Stimulated activated CD8-positive, alpha-beta memory T cell treated with anti-CD3 and anti-CD28 coated beads, Interleukin-7, amount 100 ng/mL, for 4 hours (primary cell): Measurements from ENCODE around the gene SPPL2C.

Experiments
- DNase-seq, 2 donors: peaks; one replicate each; pipeline ENCODE4 v3.0.0-alpha.2; 2020; ENCODE audit warnings: low read depth in 2 of 2

The SPPL2C gene, protein sequence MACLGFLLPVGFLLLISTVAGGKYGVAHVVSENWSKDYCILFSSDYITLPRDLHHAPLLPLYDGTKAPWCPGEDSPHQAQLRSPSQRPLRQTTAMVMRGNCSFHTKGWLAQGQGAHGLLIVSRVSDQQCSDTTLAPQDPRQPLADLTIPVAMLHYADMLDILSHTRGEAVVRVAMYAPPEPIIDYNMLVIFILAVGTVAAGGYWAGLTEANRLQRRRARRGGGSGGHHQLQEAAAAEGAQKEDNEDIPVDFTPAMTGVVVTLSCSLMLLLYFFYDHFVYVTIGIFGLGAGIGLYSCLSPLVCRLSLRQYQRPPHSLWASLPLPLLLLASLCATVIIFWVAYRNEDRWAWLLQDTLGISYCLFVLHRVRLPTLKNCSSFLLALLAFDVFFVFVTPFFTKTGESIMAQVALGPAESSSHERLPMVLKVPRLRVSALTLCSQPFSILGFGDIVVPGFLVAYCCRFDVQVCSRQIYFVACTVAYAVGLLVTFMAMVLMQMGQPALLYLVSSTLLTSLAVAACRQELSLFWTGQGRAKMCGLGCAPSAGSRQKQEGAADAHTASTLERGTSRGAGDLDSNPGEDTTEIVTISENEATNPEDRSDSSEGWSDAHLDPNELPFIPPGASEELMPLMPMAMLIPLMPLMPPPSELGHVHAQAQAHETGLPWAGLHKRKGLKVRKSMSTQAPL

DNA sequence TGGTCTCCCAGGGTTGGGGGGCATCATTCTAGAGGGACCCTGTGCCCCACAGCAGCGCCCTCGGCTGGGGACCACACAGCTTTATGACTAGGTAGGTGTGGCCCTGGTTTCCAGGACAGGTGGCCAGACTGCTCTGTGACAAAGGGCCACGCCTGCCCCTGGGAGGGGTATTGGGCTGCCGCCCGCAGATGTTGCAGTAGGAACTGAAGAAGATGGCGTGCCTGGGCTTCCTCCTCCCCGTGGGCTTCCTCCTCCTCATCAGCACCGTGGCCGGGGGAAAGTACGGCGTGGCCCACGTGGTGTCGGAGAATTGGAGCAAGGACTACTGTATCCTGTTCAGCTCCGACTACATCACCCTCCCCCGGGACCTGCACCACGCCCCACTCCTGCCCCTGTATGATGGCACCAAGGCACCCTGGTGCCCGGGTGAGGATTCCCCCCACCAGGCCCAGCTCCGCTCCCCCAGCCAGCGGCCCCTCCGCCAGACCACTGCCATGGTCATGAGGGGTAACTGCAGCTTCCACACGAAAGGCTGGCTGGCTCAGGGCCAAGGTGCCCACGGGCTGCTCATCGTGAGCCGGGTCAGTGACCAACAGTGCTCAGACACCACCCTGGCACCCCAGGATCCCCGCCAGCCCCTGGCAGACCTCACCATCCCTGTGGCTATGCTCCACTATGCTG is at the start of gene SPPL2C:
Gene SPPL2C (plus strand): TSS at position 187 of the 681 bp plus-strand sequence. CDS start 26 bp downstream, at position 213.
- no peak for DNase-seq

DNA sequence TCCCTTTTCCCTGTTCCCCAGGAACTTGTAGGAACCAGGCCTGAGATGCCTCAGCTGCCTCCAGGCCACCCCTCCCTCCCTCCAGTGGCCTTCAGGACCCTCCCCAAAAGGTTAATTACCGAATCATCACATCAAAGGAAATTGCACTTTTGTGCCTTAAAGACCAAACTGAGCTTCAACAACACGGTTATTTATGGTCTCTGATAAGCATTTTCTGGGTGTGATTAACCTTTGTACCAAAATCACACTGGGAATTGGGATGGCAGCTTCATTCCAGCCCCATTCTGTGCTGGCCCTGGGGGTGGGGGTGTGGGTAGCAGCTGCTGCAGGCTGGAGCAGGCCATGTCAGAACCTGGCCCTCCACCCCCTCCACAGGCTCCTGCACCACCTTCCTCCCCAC is 43.9 kb upstream of the SPPL2C start:
- DNase-seq = no peak

DNA sequence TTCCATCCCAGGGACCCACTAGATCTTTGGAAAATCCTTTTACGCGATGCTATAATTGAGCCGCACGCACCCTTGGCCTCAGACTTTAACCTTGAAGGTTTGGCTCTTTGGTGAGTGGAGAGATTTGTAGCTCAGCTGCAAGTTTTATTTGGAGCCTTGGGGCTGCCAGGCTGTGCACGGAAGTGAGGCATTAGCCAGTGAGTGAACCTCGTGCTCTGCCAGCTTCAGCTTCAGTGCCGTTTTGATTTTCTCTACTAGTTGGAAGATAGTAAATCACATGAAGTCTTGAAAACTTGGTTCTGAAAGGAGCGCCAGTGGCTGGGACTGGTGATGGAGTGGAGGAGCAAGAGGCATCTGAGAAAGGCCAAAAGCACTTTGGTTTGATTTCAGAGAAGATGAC is 43.3 kb upstream of the SPPL2C start:
- DNase-seq = no peak

DNA sequence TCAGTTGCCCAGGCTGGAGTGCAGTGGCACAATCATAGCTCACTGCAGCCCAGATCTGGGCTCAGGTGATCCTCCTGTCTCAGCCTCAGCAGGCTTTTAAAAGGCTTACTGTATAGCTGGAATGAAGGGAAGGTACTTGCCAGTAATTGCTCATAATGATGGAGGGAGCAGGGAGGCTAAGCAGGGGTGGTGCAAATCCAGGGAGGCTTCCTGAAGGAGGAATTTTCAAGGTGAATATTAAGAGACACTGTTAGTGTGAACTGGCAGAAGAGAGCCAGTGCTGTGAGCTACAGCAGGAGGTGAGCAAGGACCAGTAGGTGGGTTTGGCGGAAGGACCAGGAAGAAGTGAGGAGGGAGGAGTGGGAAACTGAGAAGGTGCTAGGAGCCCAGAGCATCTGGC is 35.8 kb upstream of the SPPL2C start:
- no peak for DNase-seq

DNA sequence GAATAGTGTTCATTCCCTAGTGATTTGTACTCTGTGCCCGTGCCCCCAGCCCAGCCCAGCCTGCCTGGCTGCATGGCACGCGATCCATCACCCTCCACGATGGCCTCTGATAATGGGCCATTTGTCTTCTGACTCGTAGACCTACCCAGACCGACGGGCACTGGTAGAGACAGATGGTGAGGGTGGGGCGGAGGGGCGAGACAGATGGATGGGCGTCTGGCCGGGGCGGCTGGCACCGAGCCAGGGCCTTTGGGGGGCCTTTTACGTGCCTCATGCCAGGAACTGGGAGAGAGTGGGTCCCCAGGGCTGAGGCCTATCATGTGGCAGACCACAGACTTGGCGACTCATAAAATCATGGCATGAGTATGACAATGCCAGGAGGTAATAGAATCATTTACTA is 35.2 kb upstream of the SPPL2C start:
- no peak for DNase-seq

DNA sequence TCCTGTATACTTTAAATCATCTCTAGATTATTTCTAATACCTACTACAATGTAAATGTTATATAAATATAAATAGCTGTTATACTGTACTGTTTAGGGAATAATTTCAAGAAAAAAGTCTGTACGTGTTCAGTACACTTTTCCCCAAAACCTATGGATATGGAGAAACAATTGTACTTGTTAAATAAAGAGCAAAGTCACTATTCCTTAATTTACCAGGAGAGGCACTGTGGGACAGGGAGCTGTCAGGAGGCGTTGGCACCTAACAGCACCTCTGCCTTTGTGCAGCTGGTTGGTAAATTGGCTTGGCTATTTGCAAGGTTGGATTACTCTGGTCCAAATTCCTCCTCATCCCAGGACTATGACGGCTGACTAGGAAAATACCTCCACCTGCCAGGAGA is 32.6 kb upstream of the SPPL2C start:
- DNase-seq = no peak

DNA sequence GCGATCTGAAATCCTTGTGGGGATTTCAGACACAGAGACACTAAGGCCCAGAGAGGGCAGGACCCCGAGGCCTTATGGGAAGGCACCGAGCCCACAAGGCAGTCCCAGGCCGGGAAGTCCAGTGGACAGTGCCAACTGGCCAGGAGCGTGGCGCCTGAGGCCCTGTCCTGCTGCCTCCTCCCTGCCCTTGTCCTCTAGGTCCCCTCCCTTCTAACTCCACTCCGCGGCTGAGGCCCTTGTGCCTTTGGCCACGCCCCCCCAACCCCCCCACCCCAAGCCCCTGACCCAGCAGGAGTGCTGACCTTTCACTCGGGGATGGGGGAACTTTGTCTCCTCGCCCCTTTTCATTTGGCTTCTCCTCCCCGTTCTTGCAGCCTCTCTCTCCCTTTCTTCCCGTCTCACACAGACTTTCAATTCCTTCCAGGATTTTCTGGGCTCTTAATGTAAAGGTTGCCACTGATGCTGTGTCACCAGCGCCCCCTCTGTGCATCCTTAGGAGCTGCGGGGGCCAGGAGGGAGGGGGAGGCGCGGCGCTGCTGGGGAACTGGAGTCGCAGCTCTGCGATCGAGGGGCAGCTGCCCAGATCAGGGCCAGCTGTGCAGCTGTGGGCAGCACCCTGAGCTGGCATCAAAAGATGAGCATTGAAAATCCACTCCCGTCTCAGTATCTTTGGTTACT is 31.5 kb upstream of the SPPL2C start:
- DNase-seq = no peak

DNA sequence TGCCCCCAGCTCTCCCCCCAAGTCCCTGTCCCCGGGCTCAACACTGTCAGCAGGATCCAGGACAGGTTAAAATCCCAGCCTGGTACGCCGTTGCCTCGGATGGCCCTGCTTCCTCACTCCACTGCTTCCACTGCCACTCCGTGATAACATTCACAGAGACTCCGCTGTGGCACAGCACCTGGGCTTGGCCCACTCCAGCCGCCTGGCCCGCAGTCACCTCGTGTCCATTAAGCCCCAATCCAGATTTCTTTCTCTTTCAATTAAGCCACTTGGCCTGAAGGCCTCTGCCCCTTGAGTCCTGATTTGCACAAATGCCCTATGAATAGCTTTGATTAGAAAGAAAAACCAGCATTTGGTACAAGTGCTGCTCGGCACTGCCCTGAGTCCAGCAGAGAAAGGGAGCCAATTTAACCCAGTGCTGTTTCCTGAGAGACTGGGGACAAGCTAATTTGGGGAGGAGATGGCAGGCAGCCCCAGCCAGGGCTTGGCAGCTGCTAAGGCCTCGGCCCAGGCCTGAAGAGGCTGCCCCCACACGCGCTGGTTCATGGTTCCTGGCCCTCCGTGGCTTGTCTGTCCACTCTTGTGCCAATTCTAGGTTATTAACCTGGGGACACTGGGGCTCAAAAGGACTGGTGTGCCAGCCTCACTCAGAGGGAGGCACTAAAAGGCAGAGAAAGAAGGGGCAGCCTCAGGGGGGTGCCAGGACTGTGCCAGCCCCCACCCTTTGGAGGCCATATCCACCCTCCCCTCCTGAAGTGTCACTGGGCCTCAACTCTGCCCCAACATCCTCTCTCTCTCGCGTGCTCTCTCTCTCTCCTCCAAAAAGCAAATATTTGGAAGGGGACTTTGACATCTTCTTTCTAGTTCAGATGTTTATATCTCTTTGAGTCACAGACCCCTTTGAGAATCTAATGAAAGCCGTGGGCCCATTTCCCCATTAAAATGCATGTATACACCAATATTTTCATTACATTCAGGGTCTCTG is 29.8 kb upstream of the SPPL2C start:
- no peak for DNase-seq

DNA sequence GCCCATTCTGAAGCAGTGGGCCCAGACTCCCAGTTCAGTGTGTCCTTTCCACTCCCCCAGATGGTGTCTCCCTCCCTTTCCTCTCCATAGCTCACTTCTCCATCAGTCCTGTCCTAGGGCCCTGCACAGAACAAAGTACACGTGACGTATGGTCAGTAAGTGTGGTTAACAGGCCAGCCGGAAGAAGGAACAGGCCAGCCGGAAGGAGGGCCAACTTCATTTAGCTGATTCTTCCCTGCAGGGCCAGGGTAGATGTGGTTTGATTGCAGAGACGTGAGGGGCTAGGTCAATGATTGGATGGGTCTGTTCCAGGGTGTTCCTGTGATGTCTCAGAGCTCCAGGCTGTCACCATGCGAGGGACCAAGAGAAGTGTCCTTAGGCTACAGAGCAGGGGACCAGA is 28.9 kb upstream of the SPPL2C start:
- no peak for DNase-seq

DNA sequence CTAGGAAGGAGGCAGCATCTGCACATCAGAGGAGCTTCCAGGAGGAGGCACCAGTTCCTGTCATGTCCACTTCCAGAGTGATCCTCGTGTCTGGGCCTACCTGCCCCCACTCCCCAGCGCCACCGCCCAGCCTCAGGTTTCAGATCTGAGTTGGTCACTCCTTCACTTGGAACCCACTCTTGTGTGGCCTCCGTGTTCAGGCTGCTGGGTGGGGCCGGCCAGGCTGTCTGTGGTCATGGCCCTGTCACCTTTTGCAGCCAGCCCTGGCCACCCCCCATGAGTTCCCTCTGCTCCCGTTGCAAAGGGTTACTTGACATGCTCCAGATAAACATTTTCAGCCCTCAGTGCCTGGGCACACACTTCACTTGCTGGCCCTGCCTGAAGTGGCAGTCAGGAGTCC is 26.6 kb upstream of the SPPL2C start:
- no peak for DNase-seq

DNA sequence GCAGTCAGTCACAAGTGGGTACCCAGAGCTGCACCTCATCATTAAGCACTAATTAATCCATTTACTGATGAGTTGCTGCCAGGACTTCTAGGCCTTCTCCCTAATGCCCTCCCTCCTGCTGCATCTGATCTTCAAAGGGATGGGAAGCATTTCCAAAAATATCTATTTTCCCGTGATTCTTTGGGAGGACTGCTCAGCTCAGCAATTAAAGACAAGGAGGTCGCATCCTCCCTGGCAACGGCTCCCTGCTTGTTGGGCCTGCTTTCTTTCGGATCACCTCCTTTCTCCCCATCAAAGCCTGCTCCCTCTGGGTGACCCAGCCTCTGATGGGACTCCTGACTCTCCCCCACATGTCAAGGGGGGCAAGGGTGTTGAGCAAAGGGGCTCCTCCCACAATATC is 26.0 kb upstream of the SPPL2C start:
- DNase-seq = no peak

DNA sequence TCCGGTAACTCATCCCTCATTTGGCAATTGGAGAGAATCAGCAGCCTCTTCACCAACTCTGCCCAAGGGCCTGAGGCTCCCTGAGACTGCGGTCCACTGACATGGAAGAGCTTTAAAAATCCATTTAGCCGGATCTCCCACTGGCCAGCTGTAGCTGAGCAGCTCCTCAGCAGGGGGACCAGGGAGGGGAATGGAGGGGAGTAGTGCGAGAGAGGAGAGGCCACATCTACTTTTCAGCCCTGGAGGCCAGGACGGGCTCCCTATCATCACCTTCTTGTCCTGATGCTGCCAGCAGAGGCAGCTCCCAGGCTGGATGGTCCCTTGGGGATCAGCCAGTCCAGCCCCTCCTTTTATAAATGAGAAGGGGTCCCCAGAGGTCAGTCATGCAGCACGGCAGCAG is 25.0 kb upstream of the SPPL2C start:
- no peak for DNase-seq

DNA sequence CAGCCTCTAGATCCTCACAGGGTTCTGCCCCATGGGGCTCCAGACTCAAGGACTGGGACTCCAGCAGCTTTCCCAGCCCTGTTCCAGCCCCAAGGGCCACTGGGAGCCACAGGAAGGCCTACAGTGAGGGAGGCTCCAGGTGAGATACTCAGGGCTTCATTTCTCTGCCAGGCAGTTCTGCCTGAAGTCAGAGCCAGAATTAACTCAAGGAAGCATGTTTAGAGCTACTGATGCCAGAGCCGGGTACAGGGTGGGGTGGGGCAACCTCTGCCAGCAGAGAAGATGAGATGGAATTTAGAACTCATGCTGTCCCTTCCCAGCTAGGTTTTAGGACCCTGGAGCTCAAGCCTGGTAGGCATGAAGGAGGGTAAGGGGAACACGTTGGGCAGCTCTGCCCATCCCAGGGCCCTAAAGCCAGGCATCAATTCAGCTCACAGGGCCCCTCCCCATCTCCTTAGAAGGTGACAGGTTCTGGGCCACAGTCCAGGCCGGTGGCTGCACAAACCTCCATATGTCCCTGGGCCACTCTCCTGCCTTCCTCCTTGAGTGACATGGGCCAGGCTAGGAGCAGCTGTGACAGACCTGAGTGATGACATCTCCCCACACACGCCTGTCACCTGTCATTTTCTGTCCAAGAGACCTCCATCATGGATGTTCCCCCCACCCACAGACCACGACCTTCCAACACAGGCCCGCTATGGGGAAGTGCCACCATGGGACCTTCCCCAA is 24.5 kb upstream of the SPPL2C start:
- DNase-seq = no peak

DNA sequence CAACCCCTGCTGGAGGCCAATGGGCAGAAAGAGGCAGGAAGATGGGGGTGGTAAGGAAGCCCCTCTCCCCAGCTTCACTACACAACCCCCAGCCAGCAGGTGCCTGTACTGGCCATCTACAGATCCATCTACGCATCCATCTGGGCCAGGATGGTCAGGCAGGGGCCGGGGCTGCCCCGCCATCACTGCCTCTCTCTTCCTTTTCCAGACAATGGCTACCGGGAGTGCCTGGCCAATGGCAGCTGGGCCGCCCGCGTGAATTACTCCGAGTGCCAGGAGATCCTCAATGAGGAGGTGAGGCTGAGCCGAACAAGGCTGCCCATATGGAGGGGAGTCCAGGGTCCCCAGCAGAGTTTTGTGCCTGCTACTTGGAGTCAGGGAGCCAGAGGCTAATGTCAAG is 23.5 kb upstream of the SPPL2C start:
- DNase-seq = no peak

DNA sequence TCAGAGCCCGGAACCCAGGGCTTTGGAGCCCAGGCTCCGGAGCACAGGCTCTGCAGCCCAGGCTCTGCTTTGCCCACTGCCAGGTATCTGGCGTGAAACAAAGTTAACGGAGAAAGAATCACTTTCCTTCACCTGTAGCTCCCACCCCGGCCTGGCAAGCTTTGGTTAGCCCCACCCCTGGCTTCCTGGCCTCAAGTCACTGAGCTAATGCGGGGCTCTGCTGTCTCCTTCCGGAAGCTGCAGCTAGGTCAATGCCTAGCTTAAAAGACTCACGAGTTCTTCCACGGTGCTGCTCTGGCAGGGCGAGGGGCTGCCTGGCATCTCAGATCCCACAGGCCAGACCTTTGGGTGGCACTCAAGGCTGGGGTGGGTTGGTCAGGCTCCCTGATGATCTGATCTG is 21.1 kb upstream of the SPPL2C start:
- DNase-seq = no peak

DNA sequence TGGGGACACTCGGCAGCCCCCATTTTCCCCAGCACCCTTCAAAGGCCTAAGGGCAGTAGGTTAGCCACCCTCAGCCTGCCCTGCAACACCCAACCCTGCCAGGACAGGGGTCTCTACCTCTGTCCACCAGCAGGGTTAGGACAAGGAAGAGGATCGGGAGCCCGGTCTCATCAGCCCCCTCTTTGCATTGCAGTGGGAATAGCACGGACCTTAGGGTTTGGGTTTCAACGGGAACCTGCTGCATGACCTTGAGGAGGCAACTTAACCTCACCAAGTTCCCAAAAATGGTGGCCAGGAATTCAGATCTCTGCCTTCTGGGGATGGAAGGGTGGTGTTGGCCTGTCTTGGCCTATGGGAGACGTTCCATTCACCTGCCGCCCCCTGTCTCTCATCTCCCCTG is 20.2 kb upstream of the SPPL2C start:
- DNase-seq = no peak

DNA sequence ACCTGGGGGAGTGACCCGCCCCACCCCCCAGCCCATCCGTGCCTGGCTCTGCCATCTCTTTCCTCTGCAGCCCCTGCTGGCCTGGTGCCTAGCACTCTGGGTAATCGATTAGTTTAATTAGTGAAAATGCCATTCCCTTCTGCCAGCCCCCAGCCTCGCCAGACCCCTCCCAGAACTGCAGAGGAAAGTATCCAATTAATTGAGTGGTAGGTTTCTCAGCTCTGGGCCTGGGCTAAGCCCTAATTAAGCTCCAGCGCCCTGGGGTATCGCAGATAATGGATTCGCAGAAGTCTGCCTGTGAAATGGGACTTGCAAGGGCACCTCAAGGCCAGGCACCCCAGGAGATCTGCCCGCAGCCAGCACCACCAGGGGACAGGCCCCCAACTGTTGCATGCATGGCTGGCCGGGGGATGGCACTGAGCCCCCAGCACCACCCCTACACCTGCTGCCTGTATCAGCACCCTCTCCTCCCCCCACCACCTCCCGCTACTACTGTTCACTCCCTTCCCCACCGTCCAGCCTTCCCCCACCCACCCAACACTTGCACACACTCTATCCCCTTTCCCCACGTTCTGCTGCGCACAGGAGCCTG is 19.7 kb upstream of the SPPL2C start:
- no peak for DNase-seq

DNA sequence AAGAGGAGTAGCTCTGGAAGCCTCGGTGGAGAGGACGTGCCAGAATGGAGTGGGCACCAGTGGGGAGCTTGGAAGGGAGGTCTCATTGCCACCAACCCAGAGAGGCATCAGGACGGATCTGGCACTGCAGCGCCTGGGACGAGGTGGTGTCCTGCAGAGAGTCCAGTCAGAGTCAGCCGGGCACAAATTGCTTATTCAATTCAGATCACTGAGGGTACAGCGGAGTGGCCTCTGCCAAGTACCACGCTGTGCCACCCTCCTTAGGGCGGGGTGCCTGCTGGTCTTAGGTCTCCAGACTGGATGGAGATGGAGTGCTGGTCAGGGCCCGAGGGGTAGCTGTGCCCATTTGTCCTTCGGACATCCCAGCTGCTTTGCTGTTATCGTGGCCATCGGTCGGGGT is 18.9 kb upstream of the SPPL2C start:
- no peak for DNase-seq

DNA sequence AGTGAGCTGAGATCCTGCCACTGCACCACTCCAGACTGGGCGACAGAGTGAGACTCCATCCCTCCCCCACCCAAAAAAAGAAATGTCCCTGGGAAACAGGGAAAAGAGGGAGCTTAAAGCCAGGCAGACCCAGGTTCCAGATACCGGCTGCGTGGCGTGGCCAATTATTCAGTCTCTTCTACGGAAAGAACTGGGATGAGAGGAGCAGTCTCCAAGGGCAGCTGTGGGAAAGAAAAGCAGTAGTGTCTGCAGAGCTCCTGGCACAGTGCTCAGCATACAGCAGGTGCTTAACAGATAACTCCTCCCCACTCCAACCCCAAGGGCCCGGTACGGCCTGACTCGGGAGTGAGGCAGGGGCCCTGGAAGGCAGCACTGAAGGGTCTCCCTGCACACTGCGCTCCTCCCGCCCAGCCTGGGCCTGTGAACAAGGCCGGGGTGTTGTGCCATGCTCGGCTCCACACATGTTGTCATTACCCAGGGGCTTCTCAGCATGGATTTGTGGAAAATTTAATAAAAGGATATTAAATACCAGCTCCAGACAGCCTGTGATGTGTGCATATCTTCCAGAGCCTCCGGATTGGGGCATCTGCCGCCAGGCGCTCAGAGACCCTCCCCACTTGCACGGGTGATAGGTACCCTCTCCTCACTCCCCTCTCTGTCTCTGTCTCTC is 17.6 kb upstream of the SPPL2C start:
- no peak for DNase-seq
